Adipose tissue (tissue), 3 donors: ENCODE measurements around the gene FCER1G. TPM values are rescaled to one million over a fixed set of nuclear protein-coding genes. Genes with fewer than 3 reads are reported as not detected.

Experiments used
- H3K27ac ChIP-seq: one replicate; pipeline ENCODE4 v1.5.1; 2013; ENCODE audit warnings: low read depth, low read length
- WGBS, 3 donors: extraction: QIAGEN DNeasy Blood & Tissue Kit; methylation state at CpG; one replicate each; pipeline ENCODE4 v1.1.7; 2013; 5-methylcytosine and 5-hydroxymethylcytosine counted together
- polyA plus RNA-seq, 3 donors: library from polyadenylated mRNA; stranded (reverse); fragments of 200-250 nt; gene quantifications; one replicate each; pipeline ENCODE4 v1.2.3, GENCODE V29; 2013
- donor health status: healthy with polysubstance abuse.
- donor health status: Bipolar disorder and iron deficiency.
- donor health status: healthy.

FCER1G gene
- 100 to 1,000 TPM in 2 of 3 donors, 10 to 100 TPM in 1; 28.6 to 258 (median 227) TPM for polyA plus RNA-seq

DNA sequence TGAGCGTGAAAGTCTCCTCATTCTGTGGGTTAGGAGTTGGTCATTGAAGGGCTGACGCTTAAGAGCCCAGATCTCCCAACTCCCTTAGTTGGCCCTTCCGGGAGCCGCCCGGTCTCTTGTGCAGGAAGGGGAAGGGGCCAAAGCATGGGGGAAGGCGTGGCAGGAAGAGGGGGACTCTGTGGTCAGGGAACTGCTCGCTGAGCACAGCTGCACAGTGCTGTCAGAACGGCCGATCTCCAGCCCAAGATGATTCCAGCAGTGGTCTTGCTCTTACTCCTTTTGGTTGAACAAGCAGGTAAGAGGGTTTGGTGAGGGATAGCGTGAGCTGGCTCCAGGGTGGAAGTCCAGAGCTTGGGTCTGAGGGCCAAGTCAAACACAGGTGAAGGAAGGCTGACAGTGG is at the start of gene FCER1G:
Gene FCER1G, plus strand, starts transcription at position 220 of the 400 bp plus-strand sequence. Its CDS starts 27 bp downstream, at position 247.
- 54 to 73% (median 55%) methylated on average over 10 of the region's 10 CpGs for WGBS, 3 donors
- H3K27ac ChIP-seq = peak within 1 kb of the TSS; percentile 77

DNA sequence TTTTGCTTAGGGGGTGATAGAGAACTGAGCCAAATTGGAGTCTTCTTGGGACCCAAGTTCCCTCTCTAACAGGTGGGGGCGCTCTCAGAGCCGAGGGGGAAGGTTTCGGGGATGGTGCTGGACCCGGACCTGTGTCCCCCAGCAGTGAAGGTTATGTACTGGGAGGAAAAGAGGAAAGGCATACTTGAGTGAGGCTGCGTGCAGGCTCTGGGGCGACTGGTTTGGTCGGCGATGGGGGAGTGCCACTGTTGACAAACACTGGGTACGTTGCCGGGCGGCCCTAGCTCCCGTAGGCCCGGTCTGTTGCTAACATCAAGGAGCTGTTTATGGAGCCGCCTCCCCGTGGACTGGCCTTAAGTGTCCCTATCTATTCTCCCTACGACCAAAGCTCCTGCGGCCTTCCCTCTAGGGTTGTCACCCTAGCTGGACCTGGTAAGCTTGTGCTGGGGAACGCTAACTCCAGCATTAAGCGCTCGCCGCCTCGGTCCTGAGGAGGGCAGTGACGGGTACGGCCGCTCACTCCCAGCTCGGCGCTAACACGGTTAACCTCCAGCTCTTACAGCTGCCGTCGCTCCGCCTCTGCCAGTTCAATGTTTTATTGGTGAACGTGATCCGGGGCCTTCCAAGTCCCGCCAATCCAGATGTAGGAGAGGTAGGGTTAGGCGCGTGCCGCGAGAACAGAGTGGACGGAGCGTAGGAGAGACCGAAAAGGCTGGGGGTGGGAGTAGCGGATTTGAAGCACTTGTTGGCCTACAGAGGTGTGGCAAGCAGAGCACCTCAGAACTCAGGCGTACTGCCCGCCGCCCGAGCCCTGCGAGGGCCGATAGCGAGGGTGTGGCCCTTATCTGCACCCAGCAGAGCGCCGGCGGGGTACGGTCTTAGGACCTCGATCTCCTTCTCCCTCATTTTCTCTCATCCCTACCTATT is 49.1 kb upstream of the FCER1G start, which contains the start of gene PPOX:
Gene PPOX, plus strand, starts transcription at position 685 of the 927 bp plus-strand sequence. CDS start 422 bp downstream, outside the sequence.
- H3K27ac ChIP-seq = peak within 1 kb of the TSS; percentile 70
- WGBS, 3 donors = 0 to 1% (median 1%) methylated on average over 54 of the region's 54 CpGs

DNA sequence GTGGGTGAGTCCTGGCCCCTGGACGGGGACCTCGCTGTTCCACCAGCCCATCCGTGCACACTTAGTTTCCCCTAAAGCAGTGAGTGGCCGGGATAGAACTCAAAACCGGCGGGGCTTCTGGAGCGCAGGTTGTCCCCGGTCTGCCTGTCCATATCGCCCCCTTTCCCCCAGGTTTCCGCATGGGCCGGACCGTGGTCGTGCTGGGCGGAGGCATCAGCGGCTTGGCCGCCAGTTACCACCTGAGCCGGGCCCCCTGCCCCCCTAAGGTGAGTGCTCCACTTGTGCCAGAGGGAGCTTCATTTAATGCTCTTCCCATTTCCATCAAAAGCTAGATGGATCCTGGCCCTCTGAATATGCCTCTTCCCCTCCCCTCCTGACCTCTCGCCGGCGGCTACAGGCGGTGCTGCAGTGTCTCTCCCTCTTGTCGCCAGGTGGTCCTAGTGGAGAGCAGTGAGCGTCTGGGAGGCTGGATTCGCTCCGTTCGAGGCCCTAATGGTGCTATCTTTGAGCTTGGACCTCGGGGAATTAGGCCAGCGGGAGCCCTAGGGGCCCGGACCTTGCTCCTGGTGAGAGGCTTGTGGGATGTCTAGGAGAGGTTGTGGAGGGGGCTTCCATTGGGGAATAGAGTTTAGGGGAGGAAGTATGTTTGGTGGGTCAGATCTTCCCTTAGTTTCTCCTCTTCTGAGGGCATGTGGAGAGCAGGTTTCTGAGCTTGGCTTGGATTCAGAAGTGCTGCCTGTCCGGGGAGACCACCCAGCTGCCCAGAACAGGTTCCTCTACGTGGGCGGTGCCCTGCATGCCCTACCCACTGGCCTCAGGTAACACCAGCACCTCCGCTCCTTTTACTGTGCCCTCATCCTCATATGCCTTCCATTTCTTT is 48.2 kb upstream of the FCER1G start:
- WGBS, 3 donors = 6 to 10% (median 8%) methylated on average over 33 of the region's 33 CpGs

DNA sequence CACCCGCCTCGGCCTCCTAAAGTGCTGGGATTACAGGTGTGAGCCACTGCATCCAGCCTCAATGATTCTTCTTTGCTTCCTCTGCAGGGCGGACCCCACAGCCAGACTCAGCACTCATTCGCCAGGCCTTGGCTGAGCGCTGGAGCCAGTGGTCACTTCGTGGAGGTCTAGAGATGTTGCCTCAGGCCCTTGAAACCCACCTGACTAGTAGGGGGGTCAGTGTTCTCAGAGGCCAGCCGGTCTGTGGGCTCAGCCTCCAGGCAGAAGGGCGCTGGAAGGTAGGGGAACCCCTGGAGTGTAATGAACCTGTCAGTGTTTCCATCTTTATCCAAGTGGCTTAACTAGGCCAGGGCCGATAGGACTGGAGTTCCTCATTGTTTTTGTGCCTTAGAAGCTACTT is 46.2 kb upstream of the FCER1G start:
- WGBS, 3 donors = 93 to 97% (median 94%) methylated on average over 9 of the region's 9 CpGs
- H3K27ac ChIP-seq = no peak overlapping the region

More for the DNA sequence above, 48.2 kb upstream of the FCER1G start:
- no peak overlapping the region for H3K27ac ChIP-seq

DNA sequence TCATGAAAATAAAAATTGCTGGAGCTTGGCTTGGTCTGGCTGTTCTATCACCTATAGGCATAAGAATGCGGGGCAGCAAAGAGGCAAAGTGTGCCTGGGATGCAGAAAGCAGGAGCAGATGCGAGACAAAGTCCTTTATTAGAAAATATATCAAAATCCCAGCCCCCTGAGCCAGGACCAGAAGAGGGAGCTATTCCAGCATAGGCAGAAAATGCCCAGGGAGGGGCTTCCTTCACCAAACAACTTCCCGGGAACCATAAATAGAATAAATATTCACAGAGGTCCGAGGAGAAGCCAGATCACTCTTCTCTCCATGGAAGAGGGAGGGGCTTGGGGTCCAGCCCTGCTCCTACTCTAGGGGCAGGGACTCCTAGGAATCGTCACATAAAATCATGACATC is 43.9 kb upstream of the FCER1G start:
- H3K27ac ChIP-seq = no peak overlapping the region
- WGBS, 3 donors = 60 to 73% (median 64%) methylated on average over 5 of the region's 5 CpGs

DNA sequence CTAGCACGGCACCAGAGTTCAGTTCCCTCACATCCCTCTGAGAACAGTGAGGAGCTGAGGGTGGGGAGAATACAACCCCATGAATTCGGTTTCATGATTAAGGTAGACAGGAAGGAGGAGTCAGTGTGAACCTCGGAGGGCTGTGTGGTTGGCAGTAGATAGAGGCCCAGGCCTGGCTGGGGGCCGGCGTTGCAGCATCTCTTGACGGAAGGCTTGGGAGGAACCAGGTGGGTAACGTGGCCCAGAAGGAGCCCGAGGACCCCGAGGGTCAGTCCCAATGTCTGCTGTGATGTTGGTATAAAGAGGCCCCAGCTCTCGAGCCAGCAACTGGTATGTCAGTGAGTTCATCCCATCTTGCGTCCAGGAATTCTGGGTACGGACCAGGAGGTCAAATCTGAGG is 43.4 kb upstream of the FCER1G start:
- 82 to 83% (median 83%) methylated on average over 12 of the region's 12 CpGs for WGBS, 3 donors

DNA sequence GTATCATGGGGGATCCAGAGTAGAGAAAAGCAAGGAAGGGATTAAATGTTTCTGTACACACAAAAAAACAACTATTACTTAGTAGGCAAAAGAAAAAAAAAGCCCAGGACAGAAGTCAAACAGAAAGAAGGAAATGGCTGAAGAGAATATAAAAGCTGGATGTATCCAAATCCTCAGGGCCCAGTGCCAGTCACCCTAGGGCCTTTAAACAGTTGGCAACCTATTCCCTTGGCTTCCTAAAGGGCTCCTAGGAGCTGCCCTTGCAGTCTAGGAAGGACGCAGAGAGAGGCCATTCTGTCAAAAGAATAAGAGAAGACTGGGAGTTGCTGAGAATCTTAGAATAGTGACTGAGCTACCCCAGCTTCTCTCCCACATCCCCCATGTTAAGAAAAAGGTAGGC is 42.7 kb upstream of the FCER1G start:
- H3K27ac ChIP-seq = no peak overlapping the region
- WGBS, 3 donors = 54 to 87% (median 82%) methylated on average over 1 of the region's 1 CpG

More for the DNA sequence above, 43.4 kb upstream of the FCER1G start:
- no peak overlapping the region for H3K27ac ChIP-seq

DNA sequence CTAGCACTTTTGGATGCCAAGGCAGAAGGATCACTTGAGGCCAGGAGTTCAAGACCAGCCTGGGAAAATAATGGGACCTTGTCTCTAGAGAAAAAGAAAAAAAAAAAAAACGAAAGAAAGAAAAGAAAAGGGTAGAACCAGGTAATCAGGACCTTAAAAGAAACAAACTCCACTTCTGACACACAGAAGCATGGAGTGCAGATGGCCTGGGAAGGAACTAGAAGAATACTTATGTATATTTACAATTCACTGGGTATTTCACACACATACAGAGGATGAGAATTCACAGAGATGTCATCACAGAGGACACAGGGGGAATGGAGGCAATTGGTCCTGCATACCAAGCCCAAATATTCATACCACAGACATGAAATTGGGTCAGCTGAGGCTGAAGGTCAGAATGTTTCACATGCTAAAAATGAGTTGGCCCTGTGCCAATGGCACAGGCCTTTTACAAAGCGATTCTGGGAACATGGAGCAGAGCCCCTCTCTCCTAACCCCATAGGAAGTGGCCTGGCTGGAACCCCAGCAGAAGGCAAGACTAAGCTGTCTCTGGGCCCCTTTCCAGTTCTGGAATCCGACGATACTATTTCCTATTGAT is 42.2 kb upstream of the FCER1G start:
- no peak overlapping the region for H3K27ac ChIP-seq
- WGBS, 3 donors = 21 to 51% (median 38%) methylated on average over 4 of the region's 4 CpGs

DNA sequence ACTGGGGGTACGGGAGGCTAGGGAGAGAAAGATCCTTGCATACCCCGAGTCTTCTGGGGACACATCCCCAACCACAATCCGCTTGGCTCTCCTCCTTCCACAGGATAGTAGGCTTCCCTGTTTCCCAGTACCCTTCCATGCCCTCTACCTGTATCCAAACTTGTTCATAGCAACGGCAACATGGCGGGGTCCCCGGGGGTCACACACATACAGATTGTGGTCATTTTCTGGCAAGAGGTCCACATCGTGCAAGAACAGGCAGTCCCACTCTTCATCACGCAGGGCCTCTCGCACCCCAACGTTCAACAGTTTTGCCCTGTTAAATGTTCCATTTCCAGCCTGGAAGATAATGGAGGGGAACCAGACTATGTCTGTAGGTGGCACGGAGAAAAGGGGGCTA is 41.4 kb upstream of the FCER1G start:
- no peak overlapping the region for H3K27ac ChIP-seq
- WGBS, 3 donors = 92 to 95% (median 93%) methylated on average over 11 of the region's 11 CpGs

DNA sequence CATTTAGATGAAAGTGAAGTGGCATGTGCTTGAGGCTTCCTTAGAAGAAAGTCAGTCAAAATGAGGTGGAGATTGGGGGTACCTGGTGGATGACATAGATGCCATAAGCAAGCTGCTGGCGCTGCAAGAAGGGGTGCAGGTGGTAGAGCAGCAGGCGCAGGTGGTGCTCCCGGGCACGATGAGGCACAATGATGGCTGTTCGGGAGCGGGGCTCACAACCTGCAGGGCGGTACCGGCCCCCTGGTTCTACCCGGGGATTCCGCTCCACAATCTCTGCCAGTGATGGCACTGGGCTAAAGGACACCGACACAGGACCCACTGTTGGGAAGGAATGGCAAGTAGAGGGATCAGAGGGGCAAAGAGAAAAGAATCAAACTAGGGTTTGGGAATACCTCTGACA is 40.2 kb upstream of the FCER1G start:
- no peak overlapping the region for H3K27ac ChIP-seq
- 93 to 96% (median 96%) methylated on average over 11 of the region's 11 CpGs for WGBS, 3 donors

DNA sequence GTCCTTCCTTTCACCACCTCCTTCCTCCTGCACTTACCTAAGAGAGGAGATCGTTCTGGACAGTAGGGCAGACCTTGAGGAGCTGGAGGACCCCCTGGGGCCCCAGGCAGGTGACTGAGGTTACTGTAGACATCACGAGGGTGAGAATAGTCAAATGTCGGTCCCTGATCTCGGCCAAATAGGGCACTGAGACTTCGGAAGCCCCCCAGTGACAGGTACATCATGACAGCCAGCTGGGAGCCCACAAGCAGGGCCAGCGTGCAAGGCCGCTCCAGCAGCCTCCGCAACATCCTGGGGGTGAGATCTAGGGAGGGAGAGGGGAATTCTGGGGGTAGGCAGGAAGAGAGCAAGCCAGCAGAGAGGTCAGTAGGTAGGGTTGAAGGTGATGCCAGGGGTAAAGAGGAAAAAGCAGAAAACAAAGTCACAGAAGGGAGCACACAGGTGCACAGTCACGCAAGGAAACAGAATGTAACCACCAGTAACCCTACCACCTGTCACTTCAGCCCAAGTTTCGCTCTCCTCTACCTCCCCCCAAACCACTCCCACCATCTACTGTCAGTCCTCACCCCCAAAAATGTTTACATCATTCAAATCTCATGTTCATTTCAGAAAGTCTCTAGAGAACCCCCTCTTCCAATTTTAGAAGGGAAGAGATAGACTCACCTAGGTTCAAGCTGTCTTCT is 39.2 kb upstream of the FCER1G start:
- WGBS, 3 donors = 80 to 91% (median 89%) methylated on average over 10 of the region's 10 CpGs
- H3K27ac ChIP-seq = no peak overlapping the region

DNA sequence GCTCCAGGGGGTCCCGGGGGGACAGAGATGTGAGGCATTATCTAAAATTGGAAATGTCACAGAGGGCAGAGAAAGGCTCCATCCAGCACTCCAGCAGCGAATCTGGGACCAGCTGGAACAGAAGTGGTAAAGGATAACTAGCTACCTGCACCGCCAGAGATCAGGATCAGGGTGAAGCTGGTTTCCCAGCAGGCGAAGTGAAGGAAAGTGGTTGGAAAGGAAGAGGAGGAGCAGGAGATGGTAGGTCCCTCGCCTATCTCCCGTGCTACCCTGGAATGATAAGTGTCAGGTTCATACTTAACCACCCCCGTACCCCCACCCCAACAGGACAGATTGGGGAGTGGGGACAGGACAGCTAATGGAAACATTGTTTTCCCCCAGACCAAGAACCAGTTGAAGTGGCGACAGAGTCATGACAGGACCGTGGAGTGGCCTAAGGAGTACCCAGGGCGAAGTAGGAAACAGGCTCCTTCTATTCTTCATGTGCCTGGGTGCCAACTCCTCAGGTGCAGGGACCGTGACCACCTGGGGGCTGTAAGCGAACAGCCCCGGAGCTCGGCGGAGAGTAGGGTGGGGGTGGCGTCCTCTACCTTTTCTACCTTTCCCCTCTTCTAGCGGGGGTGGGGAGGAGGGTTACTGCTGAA is 38.5 kb upstream of the FCER1G start:
- WGBS, 3 donors = 10 to 18% (median 18%) methylated on average over 16 to 17 of the region's 17 CpGs
- no peak overlapping the region for H3K27ac ChIP-seq

DNA sequence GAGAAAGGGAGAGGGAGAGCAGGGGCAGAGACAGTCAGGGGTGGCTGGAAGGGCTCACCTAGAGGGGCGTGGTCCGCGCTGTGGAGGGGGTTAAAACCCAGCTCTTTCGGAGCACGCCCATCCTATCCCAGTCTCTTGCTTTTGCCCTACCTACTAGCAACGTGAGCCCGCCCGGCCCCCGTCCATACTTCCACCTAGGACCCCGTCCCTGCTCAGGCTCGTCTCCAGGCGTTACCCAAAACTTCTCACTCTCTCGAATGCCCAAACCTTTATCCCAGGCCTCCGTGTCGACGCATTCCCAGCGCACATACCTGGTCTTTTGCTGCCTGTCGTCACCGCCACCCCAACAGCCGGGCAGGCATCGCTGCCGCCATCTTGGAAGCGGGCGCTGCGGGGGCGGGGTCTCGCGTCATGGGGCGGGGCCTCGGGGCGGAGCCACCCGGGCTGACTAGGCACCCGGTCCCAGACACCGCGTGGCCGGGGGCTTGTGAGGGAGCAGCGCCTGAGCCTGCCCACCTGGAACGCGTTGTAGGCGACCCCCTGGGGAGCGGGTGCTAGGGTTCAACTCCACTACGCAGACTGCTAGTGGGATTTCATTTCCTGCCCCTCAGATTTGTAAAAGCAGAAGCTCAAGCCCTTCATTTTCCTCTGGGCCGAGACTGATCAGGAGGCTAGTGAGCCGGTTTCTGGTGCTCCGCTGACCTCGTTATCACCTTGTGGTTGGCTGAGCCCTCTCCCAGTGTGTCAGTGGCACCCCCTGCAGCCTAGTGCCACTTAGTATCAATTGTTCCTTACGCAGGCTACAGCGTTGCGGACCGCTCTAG is 37.8 kb upstream of the FCER1G start, which contains the start of gene B4GALT3:
Gene B4GALT3, minus strand, starts transcription at position 396 of the 824 bp plus-strand sequence. CDS start 1,447 bp downstream, outside the sequence.
- WGBS, 3 donors = 2 to 5% (median 5%) methylated on average over 50 of the region's 50 CpGs
- peak within 1 kb of the TSS; percentile 93 for H3K27ac ChIP-seq

DNA sequence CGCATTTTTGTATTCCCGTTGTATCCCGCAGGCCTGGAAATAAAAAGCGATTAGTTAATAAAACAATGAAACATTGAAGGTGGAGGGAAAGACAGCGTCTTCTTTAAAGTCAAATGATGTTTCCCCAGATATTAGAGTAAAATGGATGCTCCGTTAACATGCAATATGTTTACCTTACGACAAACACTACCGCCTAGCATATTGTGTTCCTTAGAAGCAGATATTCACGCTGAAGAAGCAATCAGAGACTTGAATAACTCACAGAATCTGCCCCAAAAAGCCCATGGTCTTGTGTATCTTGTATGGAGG is 37.2 kb upstream of the FCER1G start:
- H3K27ac ChIP-seq = no peak overlapping the region
- 35 to 72% (median 71%) methylated on average over 9 of the region's 9 CpGs for WGBS, 3 donors

DNA sequence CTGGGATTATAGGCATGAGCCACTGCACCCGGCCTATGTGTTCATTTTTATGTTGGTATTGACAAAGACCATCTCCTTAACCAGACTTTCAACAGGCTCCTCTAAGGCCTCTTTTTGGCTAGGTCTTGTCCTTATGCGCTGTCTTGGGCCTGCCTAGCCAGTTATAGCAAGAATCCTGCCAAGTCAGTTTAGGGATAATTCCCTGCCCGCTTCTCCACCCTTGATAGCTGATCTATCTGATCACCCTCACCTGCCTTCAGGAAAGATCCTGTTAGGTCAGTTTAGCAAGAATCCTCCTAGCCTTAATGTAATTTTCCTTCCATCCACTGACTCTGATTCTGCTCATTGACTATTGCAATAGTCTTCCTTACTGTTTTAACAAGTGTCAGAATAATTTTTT is 35.4 kb upstream of the FCER1G start:
- H3K27ac ChIP-seq = no peak overlapping the region
- WGBS, 3 donors = 93 to 97% (median 96%) methylated on average over 3 of the region's 3 CpGs

DNA sequence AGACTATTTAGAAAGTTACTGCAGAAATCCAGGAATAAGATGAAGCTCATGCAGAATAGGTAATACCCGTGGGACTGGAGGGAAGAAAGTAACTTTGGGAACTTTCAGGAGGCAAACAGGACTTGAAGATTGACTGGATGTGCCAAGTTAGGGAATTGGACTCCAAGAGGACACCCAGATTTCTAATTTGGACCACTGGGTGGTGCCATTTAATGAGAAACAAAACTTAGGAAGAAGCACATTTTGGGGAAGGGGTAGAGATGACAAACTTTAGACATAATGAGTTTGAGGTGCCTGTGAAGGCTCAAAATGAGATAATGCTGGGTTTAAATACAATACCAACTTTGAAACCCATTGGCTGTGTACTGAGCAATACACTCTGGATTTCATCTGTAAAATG is 34.5 kb upstream of the FCER1G start:
- 54 to 72% (median 56%) methylated on average over 1 of the region's 1 CpG for WGBS, 3 donors
- no peak overlapping the region for H3K27ac ChIP-seq

DNA sequence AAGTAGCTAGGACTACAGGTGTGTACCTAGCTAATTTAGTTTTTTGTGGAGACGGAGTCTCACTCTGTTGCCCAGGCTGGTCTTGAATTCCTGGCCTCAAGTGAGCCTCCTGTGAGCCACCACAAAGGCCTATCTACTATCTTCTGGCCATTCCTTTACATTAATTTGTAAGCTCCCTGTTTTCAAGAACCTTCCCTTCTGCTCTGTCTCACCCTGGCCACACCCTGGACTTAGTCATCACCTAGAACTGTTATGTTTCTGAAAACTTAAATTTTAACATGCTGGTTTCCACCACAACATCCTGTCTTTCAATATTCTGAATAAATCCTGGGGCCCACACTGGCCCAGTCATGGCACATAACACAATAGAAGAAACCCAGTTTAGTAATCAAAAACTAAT is 32.9 kb upstream of the FCER1G start:
- no peak overlapping the region for H3K27ac ChIP-seq
- WGBS, 3 donors = 79 to 89% (median 84%) methylated on average over 1 of the region's 1 CpG
